HepG2 (cell line): ENCODE data around the gene EDEM3. TPM values are rescaled to one million over a fixed set of nuclear protein-coding genes. Genes with fewer than 3 reads are reported as not detected.

Experiments
- ATAC-seq: fragments of 200-7000 bp; cut with Tn5 transposase; 3 replicates; pipeline ENCODE4 v1.9.1; 2020; ENCODE audit warnings: mild to moderate bottlenecking, moderate library complexity
- BruUV-seq: library from RNA; stranded (reverse); fragments of 400-500 nt; replicated peaks from 2 replicates; lab custom pipeline; 2021; lab: Mats Ljungman, UMichigan
- CTCF ChIA-PET: fragments of 300-600 bp; formaldehyde crosslinking; extraction: SDS; loops from one replicate; lab custom pipeline; 2021; ENCODE audit warnings: low total read pairs, inconsistent platforms, low intra/inter-chr PET ratio; lab: Yijun Ruan, JAX
- POLR2A ChIA-PET: fragments of 350-600 bp; sonication (Branson Sonifier 250); formaldehyde crosslinking; loops from one replicate; lab custom pipeline; 2020; ENCODE audit warnings: antibody characterized with exemption, inconsistent platforms; lab: Yijun Ruan, JAX
- DNase-seq: peaks from one replicate; pipeline ENCODE4 v3.0.0-alpha.2; 2015; ENCODE audit warnings: low spot score
- FAIRE-seq: peaks from 3 replicates; lab custom pipeline; 2011; peaks lifted over from hg19 to GRCh38; lab: Jason Lieb, UNC
- H2AFZ ChIP-seq: one replicate; pipeline ENCODE4 v1.6.1; 2011; ENCODE audit warnings: low read length, inconsistent platforms
- H3K27ac ChIP-seq: fragments of 300-600 bp; 3 replicates; pipeline ENCODE4 v1.8.0; 2011; ENCODE audit warnings: mixed run types, mild to moderate bottlenecking, mixed read lengths, low read length, inconsistent platforms; ENCODE audit not compliant: insufficient read depth; ENCODE audit errors: extremely low read length
- H3K27me3 ChIP-seq, 2 experiments: fragments of 200-600 bp in 1 of 2; 2 replicates in 1 of 2; 3 replicates in 1 of 2; pipeline versions ENCODE4 v1.6.0 to v1.8.0; 2011; ENCODE audit warnings: low read length in 2 of 2, mild to moderate bottlenecking in 2 of 2, moderate library complexity in 2 of 2, inconsistent platforms in 1 of 2; ENCODE audit not compliant: insufficient read depth in 2 of 2, control insufficient read depth in 1 of 2
- H3K36me3 ChIP-seq, 2 experiments: fragments of 200-600 bp in 1 of 2; replicated peaks in 1 of 2; 2 replicates in 1 of 2; 3 replicates in 1 of 2; pipeline versions ENCODE4 v1.5.1 to v1.8.0; 2011; ENCODE audit warnings: low read length in 2 of 2, inconsistent platforms in 1 of 2; ENCODE audit not compliant: insufficient read depth in 2 of 2, control insufficient read depth in 1 of 2
- H3K4me1 ChIP-seq: 2 replicates; pipeline ENCODE4 v1.5.1; 2012; ENCODE audit warnings: low read length, inconsistent platforms; ENCODE audit not compliant: insufficient read depth
- H3K4me2 ChIP-seq: 2 replicates; pipeline ENCODE4 v1.6.0; 2011; ENCODE audit warnings: low read depth, low read length, inconsistent platforms
- H3K4me3 ChIP-seq, 3 experiments: fragments of 200-600 bp in 1 of 3; sonication (generic), shearing (Covaris generic) in 1 of 3; replicated peaks in 1 of 3; 2 replicates each; pipeline ENCODE4 v1.5.1; 2011 to 2016; ENCODE audit warnings: low read length in 3 of 3, inconsistent platforms in 2 of 3, low read depth in 2 of 3, mild to moderate bottlenecking in 2 of 3, control low read depth in 1 of 3, mixed read lengths in 1 of 3; ENCODE audit not compliant: insufficient read depth in 1 of 3
- H3K79me2 ChIP-seq: one replicate; pipeline ENCODE4 v1.6.1; 2011; ENCODE audit warnings: low read length, inconsistent platforms; ENCODE audit not compliant: insufficient read depth
- H3K9ac ChIP-seq: 2 replicates; pipeline ENCODE4 v1.6.0; 2011; ENCODE audit warnings: mild to moderate bottlenecking, low read depth, low read length, inconsistent platforms; ENCODE audit not compliant: insufficient read depth
- H3K9me3 ChIP-seq: 2 replicates; pipeline ENCODE4 v1.5.1; 2012; ENCODE audit warnings: mild to moderate bottlenecking, low read length
- H4K20me1 ChIP-seq: 2 replicates; pipeline ENCODE4 v1.6.0; 2011; ENCODE audit warnings: inconsistent platforms, mild to moderate bottlenecking, low read length, moderate library complexity; ENCODE audit not compliant: insufficient read depth
- KAT2B ChIP-seq: fragments of 150-350 bp; IDR thresholded peaks from 2 replicates; pipeline ENCODE4 v1.6.1; 2014; ENCODE audit warnings: low read depth, low read length, borderline replicate concordance
- KLF16 ChIP-seq, 2 experiments: sonication (generic) in 1 of 2; formaldehyde crosslinking in 1 of 2; IDR thresholded peaks; 2 replicates each; pipeline versions ENCODE4 v1.6.1 to v1.8.0; 2016 to 2023; ENCODE audit warnings: missing genetic modification reagents in 2 of 2, missing compliant biosample characterization in 1 of 2
- ZNF34 ChIP-seq: sonication (generic); formaldehyde crosslinking; IDR thresholded peaks from 2 replicates; pipeline ENCODE4 v1.4.0; 2020; ENCODE audit warnings: mild to moderate bottlenecking, missing genetic modification reagents, borderline replicate concordance
- whole genome bisulfite sequencing: methylation state at CpG from one replicate; pipeline ENCODE4 v1.1.6; 2017; ENCODE audit warnings: low lambda C conversion rate; 5-methylcytosine and 5-hydroxymethylcytosine counted together
- in situ Hi-C: cut with HindIII; loops from 2 replicates; pipeline ENCODE4 v1.10.0; 2017; ENCODE audit warnings: low pct_unique_long_range_greater_than_20kb; ENCODE audit not compliant: extremely low pct_ligation_motif_present
- intact Hi-C: fragments of 100-400 bp; cut with micrococcal nuclease; formaldehyde crosslinking; loops from one replicate; pipeline ENCODE4 v1.10.0; 2022; ENCODE audit not compliant: unreplicated experiment
- polyA plus RNA-seq, 8 experiments: library from polyadenylated mRNA; depleted of rRNA in 3 of 8; stranded (reverse) in 7 of 8; unstranded in 1 of 8; fragments of >200 nt; fragmentation: Illumina TruSeq in 4 of 8; extraction: Trizol in 4 of 8; gene quantifications; 2 replicates each; pipeline versions ENCODE4 v1.2.1 to v1.2.3, GENCODE V29; 2011 to 2016; ENCODE audit warnings: low read depth in 4 of 8, missing spikeins in 1 of 8, mixed read lengths in 1 of 8; ENCODE audit not compliant: insufficient read depth in 1 of 8
- total RNA-seq, 5 experiments: library from RNA; depleted of rRNA; stranded (reverse); fragments of >200 nt; fragmentation: Illumina TruSeq; extraction: Trizol; gene quantifications; 2 replicates each; pipeline ENCODE4 v1.2.3, GENCODE V29; 2016; ENCODE audit warnings: low read depth in 1 of 5
- TF ChIP-seq, protein P1 (sequence below): sonication (generic); formaldehyde crosslinking; IDR thresholded peaks from 2 replicates; pipeline ENCODE4 v1.4.0; 2020; ENCODE audit warnings: missing genetic modification reagents, borderline replicate concordance

EDEM3 gene
- total and polyA plus RNA-seq, 2 of the 13 experiments (the other 11 are each of a cell fraction or from before 2014, with no cell fraction given): 13.1 to 18.2 TPM

DNA sequence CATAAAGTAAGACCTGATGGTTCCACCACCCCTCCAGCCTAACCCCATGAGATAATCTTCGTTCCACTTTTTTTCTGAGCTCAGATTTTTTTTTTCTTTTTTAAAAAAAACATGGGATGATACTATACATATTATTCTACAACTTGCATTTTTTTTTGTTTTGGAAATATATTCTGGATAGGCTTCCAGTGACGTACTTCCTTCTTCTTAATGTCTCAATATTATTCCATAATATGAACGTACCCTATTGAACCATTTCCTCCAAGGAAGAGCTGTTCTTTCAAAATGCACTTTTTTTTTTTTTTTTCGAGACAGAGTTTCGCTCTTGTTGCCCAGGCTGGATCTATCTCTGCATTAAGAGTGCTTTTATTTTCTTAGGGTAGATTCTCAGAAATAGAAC lies 1.5 kb downstream of the EDEM3 start:
- H3K36me3 ChIP-seq: no peaks in the 10 kb centered on the region
- POLR2A ChIA-PET: no interaction called here
- in situ Hi-C loops (no loop called here), intact Hi-C loops (no loop called here)
- H3K9ac ChIP-seq: peak overlapping the region; percentile 87; the same call in 1 of the 2 replicates
- no peak overlapping the region for H2AFZ ChIP-seq
- CTCF ChIA-PET: no interaction called here
- peaks cover 31% of the 10 kb centered on the region for H3K4me1 ChIP-seq
- peaks cover 11% of the 10 kb centered on the region for H3K79me2 ChIP-seq
- H3K4me3 ChIP-seq: peak overlapping the region; percentile 75 to 87 (median 85); a peak in 5 of 6 replicates
- ATAC-seq: no peak
- FAIRE-seq: no peak
- peak overlapping the region; percentile 88 for H3K4me2 ChIP-seq
- H3K27me3 ChIP-seq: no peaks in the 10 kb centered on the region
- no peak for DNase-seq
- 89% methylated on average over 5 of the region's 5 CpGs for WGBS
- H3K27ac ChIP-seq: no peak overlapping the region
- H4K20me1 ChIP-seq: no peaks in the 10 kb centered on the region
- no TSS peak for BruUV-seq
- TF ChIP-seq KLF16 (CRISPR knock-in tag; IDR thresholded peaks at IDR 0.05) (no peak), KAT2B (no peak), ZNF34 (CRISPR knock-in tag) (no peak)
- TF ChIP-seq, protein P1, sequence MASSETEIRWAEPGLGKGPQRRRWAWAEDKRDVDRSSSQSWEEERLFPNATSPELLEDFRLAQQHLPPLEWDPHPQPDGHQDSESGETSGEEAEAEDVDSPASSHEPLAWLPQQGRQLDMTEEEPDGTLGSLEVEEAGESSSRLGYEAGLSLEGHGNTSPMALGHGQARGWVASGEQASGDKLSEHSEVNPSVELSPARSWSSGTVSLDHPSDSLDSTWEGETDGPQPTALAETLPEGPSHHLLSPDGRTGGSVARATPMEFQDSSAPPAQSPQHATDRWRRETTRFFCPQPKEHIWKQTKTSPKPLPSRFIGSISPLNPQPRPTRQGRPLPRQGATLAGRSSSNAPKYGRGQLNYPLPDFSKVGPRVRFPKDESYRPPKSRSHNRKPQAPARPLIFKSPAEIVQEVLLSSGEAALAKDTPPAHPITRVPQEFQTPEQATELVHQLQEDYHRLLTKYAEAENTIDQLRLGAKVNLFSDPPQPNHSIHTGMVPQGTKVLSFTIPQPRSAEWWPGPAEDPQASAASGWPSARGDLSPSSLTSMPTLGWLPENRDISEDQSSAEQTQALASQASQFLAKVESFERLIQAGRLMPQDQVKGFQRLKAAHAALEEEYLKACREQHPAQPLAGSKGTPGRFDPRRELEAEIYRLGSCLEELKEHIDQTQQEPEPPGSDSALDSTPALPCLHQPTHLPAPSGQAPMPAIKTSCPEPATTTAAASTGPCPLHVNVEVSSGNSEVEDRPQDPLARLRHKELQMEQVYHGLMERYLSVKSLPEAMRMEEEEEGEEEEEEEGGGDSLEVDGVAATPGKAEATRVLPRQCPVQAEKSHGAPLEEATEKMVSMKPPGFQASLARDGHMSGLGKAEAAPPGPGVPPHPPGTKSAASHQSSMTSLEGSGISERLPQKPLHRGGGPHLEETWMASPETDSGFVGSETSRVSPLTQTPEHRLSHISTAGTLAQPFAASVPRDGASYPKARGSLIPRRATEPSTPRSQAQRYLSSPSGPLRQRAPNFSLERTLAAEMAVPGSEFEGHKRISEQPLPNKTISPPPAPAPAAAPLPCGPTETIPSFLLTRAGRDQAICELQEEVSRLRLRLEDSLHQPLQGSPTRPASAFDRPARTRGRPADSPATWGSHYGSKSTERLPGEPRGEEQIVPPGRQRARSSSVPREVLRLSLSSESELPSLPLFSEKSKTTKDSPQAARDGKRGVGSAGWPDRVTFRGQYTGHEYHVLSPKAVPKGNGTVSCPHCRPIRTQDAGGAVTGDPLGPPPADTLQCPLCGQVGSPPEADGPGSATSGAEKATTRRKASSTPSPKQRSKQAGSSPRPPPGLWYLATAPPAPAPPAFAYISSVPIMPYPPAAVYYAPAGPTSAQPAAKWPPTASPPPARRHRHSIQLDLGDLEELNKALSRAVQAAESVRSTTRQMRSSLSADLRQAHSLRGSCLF (CRISPR knock-in tag): no peak
- TF ChIP-seq, all 625 proteins: peak for 0
- no peaks in the 10 kb centered on the region for H3K9me3 ChIP-seq
